Stimulated activated CD4-positive, alpha-beta T cell treated with anti-CD3 and anti-CD28 coated beads, Interleukin-4, amount 100 ng/mL, for 48 hours (primary cell): ENCODE results near the gene KCNE4.

Experiments used
- DNase-seq, 2 donors: peaks; one replicate each; pipeline ENCODE4 v3.0.0-alpha.2; 2020; ENCODE audit warnings: low read depth in 2 of 2

Gene KCNE4

DNA sequence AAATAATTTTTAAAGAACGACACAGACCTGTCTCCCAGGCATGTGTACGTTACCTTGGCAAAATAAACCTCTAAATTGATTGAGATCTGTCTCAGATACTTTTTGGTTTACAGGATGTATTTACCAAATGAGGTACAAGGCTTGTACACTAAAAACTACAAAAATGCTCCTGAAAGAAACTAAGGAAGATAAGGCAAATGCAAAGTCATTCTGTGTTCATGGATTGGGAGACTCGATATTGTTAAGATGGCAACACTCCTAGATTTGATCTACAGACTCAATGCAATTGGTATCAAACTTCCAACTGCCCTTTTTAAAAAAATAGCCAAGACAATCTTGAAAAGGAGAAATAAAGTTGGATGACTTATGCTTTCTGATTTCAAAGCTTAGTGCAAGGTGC, 11.5 kb upstream of the KCNE4 start:
- no peak for DNase-seq

- no peak for DNase-seq
Observed at GRCh38 chr2:223041527-223042109, 10.4 kb upstream of the KCNE4 start.

GRCh38 chr2:223042284-223042683, 9.7 kb upstream of the KCNE4 start:
- DNase-seq: no peak

DNA sequence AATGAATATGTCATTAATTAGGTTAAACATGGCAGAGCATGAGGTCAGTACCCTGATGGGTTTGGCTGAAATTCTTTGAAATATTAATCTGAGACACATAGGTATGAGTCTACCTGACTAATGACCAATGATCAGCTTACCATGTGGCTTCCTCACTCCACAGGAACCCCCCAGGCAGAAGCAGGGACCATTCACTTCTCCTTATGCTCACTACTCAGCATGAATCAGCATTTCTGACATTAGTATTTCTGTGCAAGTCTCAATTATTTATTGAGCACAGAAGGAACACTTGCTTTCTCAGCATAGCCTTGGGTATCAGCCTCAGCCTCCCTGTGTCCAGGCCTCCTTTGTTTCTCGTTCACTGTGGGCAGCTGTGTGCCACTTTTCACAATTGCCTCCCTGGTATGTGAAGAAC, 9.3 kb upstream of the KCNE4 start:
- DNase-seq: no peak

DNA sequence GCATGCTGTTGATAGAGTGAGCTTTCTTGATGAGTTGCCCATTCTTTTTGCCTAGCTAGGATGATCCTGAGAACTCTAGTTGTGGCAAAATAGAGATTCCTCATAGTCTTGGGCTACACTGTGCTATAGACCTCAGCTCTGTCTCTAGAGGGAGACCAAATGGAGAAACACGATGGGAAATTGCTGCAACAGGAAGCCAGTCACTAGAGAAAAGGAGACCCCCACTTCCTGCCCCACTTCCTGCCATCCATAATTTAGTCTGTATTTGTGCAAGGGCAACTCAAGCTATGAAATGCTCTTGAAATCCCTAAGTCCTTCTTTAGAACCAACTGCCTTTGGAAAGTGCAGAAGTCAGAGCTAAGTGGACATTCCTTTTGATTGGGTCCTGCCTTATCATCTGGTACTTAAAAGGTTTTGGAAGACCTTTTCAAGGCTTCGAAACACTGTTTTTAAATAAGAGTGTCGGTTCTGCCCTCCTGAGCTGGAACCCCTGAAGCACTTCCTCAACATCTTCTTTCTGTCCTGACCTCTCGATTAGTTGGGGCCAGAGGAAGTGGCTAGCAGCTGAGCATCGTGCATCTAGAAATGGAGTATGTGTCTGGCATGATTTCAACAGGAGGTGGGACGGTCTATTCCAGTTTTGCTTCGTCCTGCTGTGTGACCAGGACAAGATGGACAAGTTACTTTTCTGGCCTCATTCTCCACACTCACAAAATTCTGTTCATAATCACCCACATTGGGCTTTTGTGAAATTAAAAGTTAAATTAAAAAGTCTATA, 8.6 kb upstream of the KCNE4 start:
- no peak for DNase-seq

- no peak for DNase-seq
Observed at GRCh38 chr2:223044092-223044836, 7.7 kb upstream of the KCNE4 start.

DNA sequence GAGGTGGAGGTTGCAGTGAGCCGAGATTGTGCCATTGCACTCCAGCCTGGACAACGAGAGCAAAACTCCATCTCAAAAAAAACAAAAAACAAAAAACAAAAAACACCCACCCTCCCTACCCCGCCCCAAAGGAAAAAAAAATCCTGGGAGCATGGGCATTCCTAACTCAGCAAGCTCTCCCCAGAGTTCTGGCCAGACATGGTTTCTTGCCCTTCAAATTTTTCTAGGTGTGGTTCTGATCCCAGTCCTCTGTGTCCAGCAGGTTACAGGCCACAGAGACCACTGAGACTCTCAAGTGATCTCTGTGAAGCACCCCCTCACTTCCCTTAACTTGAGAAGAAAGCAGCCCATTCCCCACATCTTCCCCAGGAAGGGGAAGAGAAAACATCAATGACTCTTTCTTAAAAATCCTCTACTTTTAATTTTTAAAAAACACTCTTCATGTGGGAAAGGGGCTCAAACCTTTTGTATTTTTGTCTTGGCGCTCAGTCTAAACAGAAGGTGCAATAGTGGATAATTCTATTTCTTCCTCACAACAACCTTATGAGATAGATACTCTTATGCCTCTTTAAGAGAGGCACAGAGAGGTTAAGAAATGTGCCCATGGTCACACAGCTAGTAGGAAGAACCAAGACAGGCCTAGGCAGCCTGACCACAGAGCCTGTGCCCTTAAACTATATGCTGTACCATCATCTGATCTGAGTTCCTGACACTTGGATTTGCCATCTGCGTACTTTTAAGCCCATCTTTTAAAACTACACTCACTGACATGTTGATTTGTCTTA, 6.9 kb upstream of the KCNE4 start:
- DNase-seq: no peak

GRCh38 chr2:223046470-223047040, 5.4 kb upstream of the KCNE4 start:
- no peak for DNase-seq

GRCh38 chr2:223047260-223047761, 4.7 kb upstream of the KCNE4 start:
- no peak for DNase-seq

- DNase-seq: no peak
Observed at GRCh38 chr2:223048519-223048918, 3.5 kb upstream of the KCNE4 start.

GRCh38 chr2:223049356-223049755, 2.6 kb upstream of the KCNE4 start:
- no peak for DNase-seq

DNA sequence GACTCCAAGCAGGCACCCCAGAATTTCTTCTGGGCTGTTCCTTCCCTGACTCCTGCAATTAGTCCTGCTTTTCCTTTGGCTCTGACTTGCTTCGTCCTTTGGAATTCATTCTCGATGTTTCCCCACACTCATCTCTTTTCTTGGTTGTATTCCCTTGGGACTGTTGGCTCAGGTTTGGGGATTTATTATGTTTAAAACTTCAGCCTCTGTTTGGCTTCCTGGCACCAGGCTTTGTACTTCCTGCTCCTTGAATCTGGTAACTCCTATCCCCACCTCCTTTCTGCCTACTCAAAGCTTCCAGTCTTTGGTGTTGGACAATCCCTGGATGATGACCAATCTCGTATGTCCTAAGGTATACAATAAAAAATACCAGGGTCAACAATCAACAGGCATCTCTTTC, 1.8 kb upstream of the KCNE4 start:
- DNase-seq: no peak

- DNase-seq: no peak
Observed at GRCh38 chr2:223050900-223051504, 988 bp upstream of the KCNE4 start.

GRCh38 chr2:223052548-223053483, 826 bp downstream of the KCNE4 start:
- no peak for DNase-seq

GRCh38 chr2:223053484-223054192, 1.6 kb downstream of the KCNE4 start:
- DNase-seq: no peak

- no peak for DNase-seq
Observed at GRCh38 chr2:223054193-223054781, 2.3 kb downstream of the KCNE4 start.

- DNase-seq: no peak
Observed at GRCh38 chr2:223055140-223055539, 3.1 kb downstream of the KCNE4 start.

DNA sequence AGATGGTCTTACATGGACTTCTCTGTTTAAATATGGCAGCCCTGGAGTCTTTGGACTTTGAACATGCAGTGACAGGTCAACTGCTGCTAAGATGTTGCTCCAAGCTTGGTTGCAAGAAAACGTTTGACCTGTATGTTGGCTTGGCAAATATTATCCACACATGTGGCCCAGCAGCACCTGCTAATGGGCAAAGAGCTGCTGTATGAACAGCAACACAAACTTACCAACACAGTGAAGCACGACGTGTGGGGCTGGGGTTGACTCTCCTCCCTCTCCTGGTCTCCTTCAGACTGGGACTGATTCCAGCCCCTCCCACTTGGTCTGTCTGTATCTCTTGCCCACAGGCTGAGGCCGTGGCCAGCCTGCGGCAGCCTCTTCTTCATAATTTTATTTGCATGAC, 3.8 kb downstream of the KCNE4 start:
- no peak for DNase-seq
